K562 (cell line): ENCODE results near the gene DLK1. TPM values are rescaled to one million over a fixed set of nuclear protein-coding genes. Genes with fewer than 3 reads are reported as not detected.

ENCODE experiments used
- CBFA2T3 ChIP-seq: fragments of 450-650 bp; IDR thresholded peaks from 2 replicates; pipeline ENCODE4 v1.6.1; 2017
- CTBP1 ChIP-seq: fragments of 450-650 bp; IDR thresholded peaks from 2 replicates; pipeline ENCODE4 v1.6.1; 2016; ENCODE audit warnings: borderline replicate concordance
- KLF16 ChIP-seq: IDR thresholded peaks from 2 replicates; pipeline ENCODE4 v1.6.1; 2016; ENCODE audit warnings: antibody characterized with exemption
- MTA1 ChIP-seq: fragments of 450-650 bp; IDR thresholded peaks from 2 replicates; pipeline ENCODE4 v1.6.1; 2017; ENCODE audit warnings: borderline replicate concordance
- PKNOX1 ChIP-seq: fragments of 450-650 bp; IDR thresholded peaks from 2 replicates; pipeline ENCODE4 v1.6.1; 2016
- SMAD4 ChIP-seq: fragments of 250-450 bp; sonication (Bioruptor Pico); conservative IDR thresholded peaks from 2 replicates; pipeline ENCODE4 v1.8.0; 2021; ENCODE audit warnings: inconsistent platforms, mild to moderate bottlenecking, moderate library complexity
- TAF1 ChIP-seq: IDR thresholded peaks from 2 replicates; pipeline ENCODE4 v1.6.1; 2011; ENCODE audit warnings: mild to moderate bottlenecking, low read length, moderate library complexity; ENCODE audit not compliant: insufficient read depth, control insufficient read depth, severe bottlenecking; ENCODE audit errors: extremely low read depth
- TCF7 ChIP-seq: sonication (generic); IDR thresholded peaks from 2 replicates; pipeline ENCODE4 v1.6.1; 2016; ENCODE audit warnings: antibody characterized with exemption, borderline replicate concordance
- ZFP36 ChIP-seq: fragments of 150-350 bp; IDR thresholded peaks from 2 replicates; pipeline ENCODE4 v1.6.1; 2018; ENCODE audit warnings: low read length, low read depth; ENCODE audit not compliant: partially characterized antibody
- polyA plus RNA-seq, 8 experiments: library from polyadenylated mRNA; depleted of rRNA in 4 of 8; stranded (reverse) in 5 of 8; unstranded in 3 of 8; fragments of >200 nt; fragmentation: Nextera tagmentation in 2 of 8; fragmentation: Illumina TruSeq in 1 of 8; extraction: Ambion mirVana in 2 of 8; extraction: Trizol in 1 of 8; gene quantifications; 2 replicates each; pipeline versions ENCODE4 v1.2.1 to v1.2.3, GENCODE V29; 2011 to 2014; ENCODE audit warnings: inconsistent platforms in 1 of 8, missing spikeins in 1 of 8
- total RNA-seq, 7 experiments: library from RNA; depleted of rRNA in 6 of 7; stranded (reverse); fragments of >200 nt in 6 of 7; fragmentation: Illumina TruSeq in 2 of 7; extraction: Trizol in 2 of 7; gene quantifications; 2 replicates each; pipeline versions ENCODE4 v1.2.1 to v1.2.3, GENCODE V29; 2011 to 2021; ENCODE audit warnings: low replicate concordance in 1 of 7
- TF ChIP-seq, protein P1 (sequence below): fragments of 250-450 bp; sonication (Bioruptor Pico); IDR thresholded peaks from 2 replicates; pipeline ENCODE4 v1.5.0; 2021; ENCODE audit warnings: mild to moderate bottlenecking, borderline replicate concordance
- TF ChIP-seq, protein P2 (sequence below): sonication (generic); formaldehyde crosslinking; IDR thresholded peaks from 2 replicates; pipeline ENCODE4 v1.8.0; 2022; ENCODE audit warnings: missing genetic modification reagents, mild to moderate bottlenecking, moderate library complexity, borderline replicate concordance

DLK1 gene
- total and polyA plus RNA-seq, 9 of the 15 experiments (the other 6 are each of a cell fraction or from before 2014, with no cell fraction given), result 4.4 to 97.2 (median 15.3) TPM

- TF ChIP-seq, protein P1, sequence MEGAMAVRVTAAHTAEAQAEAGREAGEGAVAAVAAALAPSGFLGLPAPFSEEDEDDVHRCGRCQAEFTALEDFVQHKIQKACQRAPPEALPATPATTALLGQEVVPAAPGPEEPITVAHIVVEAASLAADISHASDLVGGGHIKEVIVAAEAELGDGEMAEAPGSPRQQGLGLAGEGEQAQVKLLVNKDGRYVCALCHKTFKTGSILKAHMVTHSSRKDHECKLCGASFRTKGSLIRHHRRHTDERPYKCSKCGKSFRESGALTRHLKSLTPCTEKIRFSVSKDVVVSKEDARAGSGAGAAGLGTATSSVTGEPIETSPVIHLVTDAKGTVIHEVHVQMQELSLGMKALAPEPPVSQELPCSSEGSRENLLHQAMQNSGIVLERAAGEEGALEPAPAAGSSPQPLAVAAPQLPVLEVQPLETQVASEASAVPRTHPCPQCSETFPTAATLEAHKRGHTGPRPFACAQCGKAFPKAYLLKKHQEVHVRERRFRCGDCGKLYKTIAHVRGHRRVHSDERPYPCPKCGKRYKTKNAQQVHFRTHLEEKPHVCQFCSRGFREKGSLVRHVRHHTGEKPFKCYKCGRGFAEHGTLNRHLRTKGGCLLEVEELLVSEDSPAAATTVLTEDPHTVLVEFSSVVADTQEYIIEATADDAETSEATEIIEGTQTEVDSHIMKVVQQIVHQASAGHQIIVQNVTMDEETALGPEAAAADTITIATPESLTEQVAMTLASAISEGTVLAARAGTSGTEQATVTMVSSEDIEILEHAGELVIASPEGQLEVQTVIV (CRISPR knock-in tag), result no peak
- TF ChIP-seq, protein P2, sequence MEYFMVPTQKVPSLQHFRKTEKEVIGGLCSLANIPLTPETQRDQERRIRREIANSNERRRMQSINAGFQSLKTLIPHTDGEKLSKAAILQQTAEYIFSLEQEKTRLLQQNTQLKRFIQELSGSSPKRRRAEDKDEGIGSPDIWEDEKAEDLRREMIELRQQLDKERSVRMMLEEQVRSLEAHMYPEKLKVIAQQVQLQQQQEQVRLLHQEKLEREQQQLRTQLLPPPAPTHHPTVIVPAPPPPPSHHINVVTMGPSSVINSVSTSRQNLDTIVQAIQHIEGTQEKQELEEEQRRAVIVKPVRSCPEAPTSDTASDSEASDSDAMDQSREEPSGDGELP (CRISPR knock-in tag), result peak; percentile 73; the same call in 1 of the 2 replicates
- TF ChIP-seq CBFA2T3 (peak; percentile 62), TCF7 (0 out of 2 replicates have a peak, but pooled peaks have one; percentile 38), MTA1 (0 out of 2 replicates have a peak, but pooled peaks have one; percentile 29), TAF1 (no peak), CTBP1 (peak; percentile 61; the same call in 1 of the 2 replicates), KLF16 (no peak), ZFP36 (peak; percentile 12), SMAD4 (CRISPR knock-in tag) (0 out of 2 replicates have a peak, but pooled peaks have one; percentile 30), PKNOX1 (peak; percentile 21; the same call in 1 of the 2 replicates)
Measured at GRCh38 chr14:100696590-100696989, 30.1 kb upstream of the DLK1 start (continued).
